ENCODE data around the gene RAD50.

Gene RAD50

DNA sequence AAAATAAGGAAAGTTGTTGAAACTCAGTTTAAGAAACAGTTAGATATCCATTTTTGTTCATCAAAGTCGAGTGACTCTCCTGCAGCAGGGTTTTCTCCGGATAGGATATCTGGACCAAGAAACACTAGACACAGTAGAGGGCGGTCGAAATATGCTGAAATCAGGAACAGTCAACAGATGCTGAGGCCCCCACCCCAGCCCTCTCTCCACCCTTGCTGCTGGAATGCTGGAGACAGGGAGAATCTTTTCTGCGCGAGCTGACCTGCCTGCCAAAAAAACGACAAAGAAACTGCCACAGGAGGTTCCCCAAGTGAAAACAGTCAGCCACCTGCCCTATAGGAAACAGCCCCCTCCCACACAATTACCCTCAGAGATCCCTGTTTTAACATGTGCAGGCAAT lies 96.9 kb downstream of the RAD50 start:
- peaks cover 6% of the 10 kb centered on the region for H3K27me3 ChIP-seq (ENCODE audit: insufficient read depth, poor library complexity, severe bottlenecking)
- peak; percentile 13; the same call in 1 of the 3 replicates for ATAC-seq (ENCODE audit: low read depth)
- H3K27ac ChIP-seq (ENCODE audit: poor library complexity, severe bottlenecking): no peak overlapping the region
- no peak overlapping the region for H3K4me3 ChIP-seq (ENCODE audit: severe bottlenecking)
- no peak for DNase-seq (ENCODE audit: low spot score)
- TF ChIP-seq, protein P1, sequence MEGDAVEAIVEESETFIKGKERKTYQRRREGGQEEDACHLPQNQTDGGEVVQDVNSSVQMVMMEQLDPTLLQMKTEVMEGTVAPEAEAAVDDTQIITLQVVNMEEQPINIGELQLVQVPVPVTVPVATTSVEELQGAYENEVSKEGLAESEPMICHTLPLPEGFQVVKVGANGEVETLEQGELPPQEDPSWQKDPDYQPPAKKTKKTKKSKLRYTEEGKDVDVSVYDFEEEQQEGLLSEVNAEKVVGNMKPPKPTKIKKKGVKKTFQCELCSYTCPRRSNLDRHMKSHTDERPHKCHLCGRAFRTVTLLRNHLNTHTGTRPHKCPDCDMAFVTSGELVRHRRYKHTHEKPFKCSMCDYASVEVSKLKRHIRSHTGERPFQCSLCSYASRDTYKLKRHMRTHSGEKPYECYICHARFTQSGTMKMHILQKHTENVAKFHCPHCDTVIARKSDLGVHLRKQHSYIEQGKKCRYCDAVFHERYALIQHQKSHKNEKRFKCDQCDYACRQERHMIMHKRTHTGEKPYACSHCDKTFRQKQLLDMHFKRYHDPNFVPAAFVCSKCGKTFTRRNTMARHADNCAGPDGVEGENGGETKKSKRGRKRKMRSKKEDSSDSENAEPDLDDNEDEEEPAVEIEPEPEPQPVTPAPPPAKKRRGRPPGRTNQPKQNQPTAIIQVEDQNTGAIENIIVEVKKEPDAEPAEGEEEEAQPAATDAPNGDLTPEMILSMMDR (IDR thresholded peaks at IDR 0.05; ENCODE audit: poor library complexity, severe bottlenecking): peak; percentile 6
- no peaks in the 10 kb centered on the region for H3K4me1 ChIP-seq (ENCODE audit: insufficient read depth, poor library complexity, severe bottlenecking)
- H3K9me3 ChIP-seq (ENCODE audit: severe bottlenecking): no peaks in the 10 kb centered on the region
- no peaks in the 10 kb centered on the region for H3K36me3 ChIP-seq (ENCODE audit: low read depth)

DNA sequence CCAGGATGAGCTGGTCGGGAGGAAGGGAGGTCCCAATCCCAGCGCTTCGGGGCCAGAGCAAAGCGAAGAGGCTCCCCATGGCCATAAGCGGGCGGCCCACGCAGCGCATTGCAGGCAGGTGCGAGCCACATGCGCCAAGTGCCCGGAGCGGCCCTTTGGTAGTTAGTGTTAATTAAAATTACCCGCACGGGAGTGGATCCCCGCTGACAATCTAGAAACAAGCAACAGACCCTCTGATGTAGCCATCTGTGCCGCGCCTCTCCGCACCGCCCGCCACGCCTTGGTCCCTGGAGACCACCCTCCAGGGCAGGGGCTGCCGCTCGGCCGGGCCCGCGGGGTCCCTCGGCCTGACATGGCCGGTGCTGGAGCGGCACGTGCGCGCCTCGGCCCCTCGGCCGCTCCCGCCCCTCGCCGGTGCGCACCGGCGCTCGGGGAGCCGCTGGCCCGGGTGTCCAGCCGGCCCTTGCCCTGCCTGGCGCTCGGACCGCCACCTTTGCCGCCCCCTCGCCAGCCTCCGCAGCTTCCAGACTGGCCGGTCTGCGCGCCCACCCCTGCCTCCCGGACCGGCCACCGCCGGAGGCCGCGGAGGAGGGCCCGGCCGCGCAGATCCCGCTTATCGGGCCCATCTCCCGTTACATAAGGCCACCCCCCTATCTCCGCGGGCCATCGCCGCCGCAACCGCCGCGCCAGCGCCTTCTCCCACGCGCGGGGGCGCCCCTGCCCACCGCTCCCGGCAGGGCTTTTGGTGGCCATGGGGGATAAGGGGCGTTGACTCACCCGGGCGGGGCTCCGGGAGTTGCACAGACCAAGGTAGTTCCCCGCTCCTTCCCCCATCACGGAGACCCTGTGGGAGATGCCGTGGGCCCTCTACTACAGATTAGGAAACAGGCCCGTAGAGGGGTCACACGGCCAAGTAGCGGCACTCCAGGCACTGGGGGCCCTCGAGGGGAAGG lies 99.3 kb downstream of the RAD50 start:
- TF ChIP-seq, protein P1 (IDR thresholded peaks at IDR 0.05; ENCODE audit: poor library complexity, severe bottlenecking): peak; percentile 59
- Histone ChIP-seq H3K36me3 (ENCODE audit: low read depth) (no peaks in the 10 kb centered on the region), H3K27ac (ENCODE audit: poor library complexity, severe bottlenecking) (no peak overlapping the region), H3K9me3 (ENCODE audit: severe bottlenecking) (no peaks in the 10 kb centered on the region), H3K27me3 (ENCODE audit: insufficient read depth, poor library complexity, severe bottlenecking) (peaks cover 6% of the 10 kb centered on the region), H3K4me1 (ENCODE audit: insufficient read depth, poor library complexity, severe bottlenecking) (no peaks in the 10 kb centered on the region), H3K4me3 (ENCODE audit: severe bottlenecking) (peak overlapping the region; percentile 30)
- ATAC-seq (ENCODE audit: low read depth): peak; percentile 28
- no peak for DNase-seq (ENCODE audit: low spot score)

DNA sequence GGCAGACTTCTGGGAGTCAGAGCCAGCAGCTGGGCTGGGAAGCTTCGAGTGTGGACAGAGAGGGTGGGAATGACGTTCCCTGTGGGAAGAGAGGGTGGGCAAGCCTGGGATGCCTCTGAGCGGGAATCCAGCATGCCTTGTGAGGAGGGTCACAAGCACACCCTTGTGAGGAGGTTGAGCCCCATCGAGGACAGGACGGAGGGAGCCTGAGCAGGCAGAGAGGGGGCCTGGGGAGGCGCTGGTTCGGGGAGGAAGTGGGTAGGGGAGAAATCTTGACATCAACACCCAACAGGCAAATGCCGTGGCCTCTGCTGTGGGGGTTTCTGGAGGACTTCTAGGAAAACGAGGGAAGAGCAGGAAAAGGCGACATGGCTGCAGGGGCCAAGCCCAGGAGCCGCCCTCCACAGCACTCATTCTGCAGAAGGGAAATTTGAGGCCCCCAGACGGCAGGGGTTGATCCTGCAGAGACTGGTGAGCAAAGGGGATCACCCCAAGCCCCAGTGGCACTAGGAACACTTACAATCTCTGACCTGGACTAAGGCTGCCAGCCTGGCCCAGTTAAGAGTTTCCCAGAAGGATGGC lies 100.1 kb downstream of the RAD50 start:
- H3K4me3 ChIP-seq (ENCODE audit: severe bottlenecking): no peak overlapping the region
- TF ChIP-seq, protein P1 (IDR thresholded peaks at IDR 0.05; ENCODE audit: poor library complexity, severe bottlenecking): no peak

DNA sequence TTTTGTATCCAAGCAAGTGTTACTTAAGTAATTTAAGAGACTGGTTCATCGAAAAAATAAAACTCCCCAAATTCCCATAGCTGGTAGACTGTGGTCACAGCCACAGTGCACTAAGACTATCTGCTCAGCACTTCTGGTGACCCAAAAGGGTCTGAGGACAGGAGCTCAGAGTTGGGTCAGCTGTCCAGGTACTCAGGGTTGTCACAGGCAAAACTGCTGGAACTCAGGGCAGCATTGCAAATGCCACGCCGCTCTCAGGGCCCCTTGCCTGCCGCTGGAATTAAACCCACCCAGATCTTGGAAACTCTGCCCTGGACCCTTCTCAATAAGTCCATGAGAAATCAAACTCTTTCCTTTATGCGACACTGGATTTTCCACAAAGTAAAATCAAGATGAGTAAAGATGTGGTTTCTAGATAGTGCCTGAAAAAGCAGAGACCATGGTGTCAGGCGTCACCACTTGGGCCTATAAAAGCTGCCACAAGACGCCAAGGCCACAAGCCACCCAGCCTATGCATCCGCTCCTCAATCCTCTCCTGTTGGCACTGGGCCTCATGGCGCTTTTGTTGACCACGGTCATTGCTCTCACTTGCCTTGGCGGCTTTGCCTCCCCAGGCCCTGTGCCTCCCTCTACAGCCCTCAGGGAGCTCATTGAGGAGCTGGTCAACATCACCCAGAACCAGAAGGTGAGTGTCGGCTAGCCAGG lies 101.1 kb downstream of the RAD50 start, which contains the start of gene IL13:
TSS of gene IL13 (plus strand) at position 498 of the 705 bp plus-strand sequence. CDS start at position 512, 14 bp downstream.
- Histone ChIP-seq H3K27me3 (ENCODE audit: insufficient read depth, poor library complexity, severe bottlenecking) (peaks cover 6% of the 10 kb centered on the region), H3K4me3 (ENCODE audit: severe bottlenecking) (no peak within 1 kb of the TSS), H3K36me3 (ENCODE audit: low read depth) (no peaks in the 10 kb centered on the region), H3K4me1 (ENCODE audit: insufficient read depth, poor library complexity, severe bottlenecking) (no peaks in the 10 kb centered on the region), H3K27ac (ENCODE audit: poor library complexity, severe bottlenecking) (no peak within 1 kb of the TSS), H3K9me3 (ENCODE audit: severe bottlenecking) (no peaks in the 10 kb centered on the region)
- TF ChIP-seq, protein P1 (IDR thresholded peaks at IDR 0.05; ENCODE audit: poor library complexity, severe bottlenecking): no peak
- ATAC-seq (ENCODE audit: low read depth) (no peak), DNase-seq (ENCODE audit: low spot score) (no peak)

More for the DNA sequence above, 100.1 kb downstream of the RAD50 start:
- Histone ChIP-seq H3K27me3 (ENCODE audit: insufficient read depth, poor library complexity, severe bottlenecking) (peaks cover 6% of the 10 kb centered on the region), H3K27ac (ENCODE audit: poor library complexity, severe bottlenecking) (no peak overlapping the region), H3K4me1 (ENCODE audit: insufficient read depth, poor library complexity, severe bottlenecking) (no peaks in the 10 kb centered on the region), H3K36me3 (ENCODE audit: low read depth) (no peaks in the 10 kb centered on the region), H3K9me3 (ENCODE audit: severe bottlenecking) (no peaks in the 10 kb centered on the region)
- DNase-seq (ENCODE audit: low spot score) (no peak), ATAC-seq (ENCODE audit: low read depth) (no peak)

Measured in RWPE2 (cell line).